Inferior parietal cortex (tissue), 1 donor: ENCODE results near the gene NCKAP5L.
"Not testable (repeated sequence)": the region's sequence is repeated elsewhere in the genome, so short reads cannot be mapped to it uniquely, and the experiment has no call there.

Source experiments
- DNase-seq: peaks from one replicate; pipeline ENCODE4 v3.0.0-alpha.2; 2016; ENCODE audit errors: extremely low spot score

The NCKAP5L gene

DNA sequence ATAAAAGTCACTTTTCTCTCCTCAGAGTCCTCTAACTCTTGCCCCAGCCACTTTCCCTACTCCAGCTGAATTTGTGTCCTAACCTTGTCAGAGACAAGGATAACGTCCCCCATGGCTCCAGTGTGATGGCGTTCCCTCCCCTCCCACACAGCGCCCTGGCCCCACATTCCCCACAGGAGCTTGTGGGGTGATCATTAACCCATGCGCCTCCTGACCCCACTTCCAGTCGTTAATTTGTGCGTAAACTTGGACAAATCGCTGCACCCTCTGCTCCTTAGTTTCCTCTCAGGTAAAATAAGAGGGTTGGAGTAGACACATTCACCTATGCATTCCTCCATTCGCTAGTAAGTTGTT lies 37.5 kb upstream of the NCKAP5L start:
- no peak for DNase-seq

DNA sequence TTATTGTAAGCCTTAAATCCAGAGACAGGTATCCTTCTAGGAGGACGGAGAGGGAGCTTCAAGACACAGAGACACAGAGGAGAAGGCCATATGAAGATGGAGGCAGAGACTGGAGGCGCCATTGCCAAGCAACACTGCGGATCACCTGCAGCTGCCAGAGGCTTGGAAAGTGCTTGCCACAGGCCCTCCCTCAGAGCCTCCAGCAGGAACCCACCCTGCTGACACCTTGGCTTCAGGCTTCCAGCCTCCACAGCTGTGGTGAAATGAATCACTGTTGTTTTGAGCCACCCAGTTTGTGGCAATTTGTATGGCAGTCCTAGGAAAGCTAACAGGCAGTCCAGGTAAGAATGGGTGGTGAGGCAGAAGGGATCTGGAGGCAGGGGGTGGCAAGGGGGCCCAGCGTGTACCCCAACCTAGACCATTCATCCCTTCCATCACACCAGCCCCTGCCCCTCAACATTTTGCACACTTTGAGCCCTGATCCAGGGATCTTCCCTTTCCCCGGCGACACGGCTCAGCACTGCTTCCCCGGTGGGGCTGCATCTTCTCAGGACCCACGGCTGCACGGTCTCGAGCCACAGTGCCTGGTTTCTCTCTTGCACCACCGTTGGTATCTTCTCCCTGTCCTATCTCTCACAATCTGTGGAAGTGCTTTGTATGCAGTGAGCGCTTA lies 37.0 kb upstream of the NCKAP5L start:
- DNase-seq = no peak

DNA sequence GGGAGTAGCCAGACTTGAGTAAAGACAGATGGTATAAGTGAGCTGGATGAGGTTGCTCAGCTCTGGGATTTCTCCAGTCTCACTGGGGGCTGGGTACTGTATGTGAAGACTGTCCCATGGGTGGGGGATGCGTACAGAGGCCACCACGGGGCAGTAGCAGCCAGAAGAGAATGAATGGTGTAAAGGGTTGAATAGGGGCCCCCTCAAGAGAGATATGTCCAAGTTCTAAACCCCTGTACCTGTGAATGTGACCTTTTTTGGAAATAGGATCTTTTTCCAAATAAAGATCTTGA lies 36.5 kb upstream of the NCKAP5L start:
- DNase-seq = no peak

DNA sequence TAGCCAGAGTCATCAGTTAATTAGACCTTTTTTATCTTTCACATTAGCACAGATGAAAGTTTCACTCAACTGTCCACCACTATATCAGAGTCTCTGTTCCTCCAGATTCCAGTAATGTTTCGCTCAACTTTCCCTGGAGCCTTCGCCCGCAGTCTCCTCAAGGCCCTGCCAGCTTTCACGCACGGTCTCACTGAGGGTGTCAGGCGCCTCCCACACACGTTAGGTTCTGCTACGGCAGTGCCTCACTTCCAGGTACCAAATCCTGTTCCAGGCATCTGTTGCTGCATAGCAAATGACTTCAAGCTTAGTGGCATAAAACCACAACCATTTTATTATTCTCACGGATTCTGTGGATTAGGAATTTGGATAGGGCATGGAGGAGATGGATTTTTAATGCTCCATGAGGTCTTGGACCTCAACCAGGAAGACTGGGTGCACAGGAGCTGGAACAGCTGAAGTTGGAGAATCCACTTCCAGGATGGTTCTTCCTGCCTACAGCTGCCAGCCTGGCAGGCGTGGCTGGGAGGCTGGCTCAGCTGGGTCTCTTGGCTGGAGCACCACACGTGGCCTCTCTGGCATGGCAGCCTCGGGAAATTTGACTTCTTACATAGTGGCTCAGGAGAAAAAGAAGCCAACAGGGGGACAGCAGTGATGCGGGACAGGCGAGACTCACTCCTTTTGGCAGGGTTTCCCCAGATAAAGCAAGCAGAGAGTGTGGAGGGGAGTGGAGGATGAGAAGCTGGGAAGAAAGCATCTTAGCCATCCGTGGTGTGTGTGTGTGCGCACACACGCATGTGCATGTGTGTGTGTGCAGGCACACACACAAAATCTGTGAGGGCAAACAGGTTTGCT lies 36.0 kb upstream of the NCKAP5L start:
- no peak for DNase-seq

- not testable (repeated sequence) for DNase-seq
Observed at GRCh38 chr12:49860921-49861320, 32.7 kb upstream of the NCKAP5L start.

- DNase-seq = not testable (repeated sequence)
Observed at GRCh38 chr12:49855890-49856289, 27.7 kb upstream of the NCKAP5L start.

- no peak for DNase-seq
Observed at GRCh38 chr12:49854976-49855375, 26.8 kb upstream of the NCKAP5L start.

- DNase-seq = no peak
Observed at GRCh38 chr12:49853671-49854070, 25.5 kb upstream of the NCKAP5L start.

DNA sequence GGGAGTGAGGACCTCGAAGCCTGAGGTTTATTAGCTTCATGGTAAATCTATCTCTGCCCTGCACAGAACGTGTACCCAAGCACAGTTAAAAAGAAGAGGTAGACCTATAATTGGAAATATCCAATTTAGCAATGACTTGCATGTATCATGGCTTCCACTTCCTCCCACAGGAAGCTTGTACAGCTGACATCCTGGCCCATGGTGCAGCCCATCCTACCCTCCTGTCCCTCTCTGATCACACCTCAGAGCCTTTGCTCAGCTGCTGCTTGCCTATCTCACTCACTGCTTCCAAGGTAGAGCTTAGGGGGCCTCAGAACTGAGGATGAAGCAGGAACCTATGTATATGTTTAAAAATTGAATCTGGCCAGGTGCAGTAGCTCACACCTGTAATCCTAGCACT lies 18.9 kb upstream of the NCKAP5L start:
- DNase-seq = no peak

GRCh38 chr12:49846032-49846431 lies 17.8 kb upstream of the NCKAP5L start:
- no peak for DNase-seq

GRCh38 chr12:49843876-49844437 lies 15.7 kb upstream of the NCKAP5L start:
- no peak for DNase-seq

GRCh38 chr12:49843411-49843810 lies 15.2 kb upstream of the NCKAP5L start:
- DNase-seq = no peak

DNA sequence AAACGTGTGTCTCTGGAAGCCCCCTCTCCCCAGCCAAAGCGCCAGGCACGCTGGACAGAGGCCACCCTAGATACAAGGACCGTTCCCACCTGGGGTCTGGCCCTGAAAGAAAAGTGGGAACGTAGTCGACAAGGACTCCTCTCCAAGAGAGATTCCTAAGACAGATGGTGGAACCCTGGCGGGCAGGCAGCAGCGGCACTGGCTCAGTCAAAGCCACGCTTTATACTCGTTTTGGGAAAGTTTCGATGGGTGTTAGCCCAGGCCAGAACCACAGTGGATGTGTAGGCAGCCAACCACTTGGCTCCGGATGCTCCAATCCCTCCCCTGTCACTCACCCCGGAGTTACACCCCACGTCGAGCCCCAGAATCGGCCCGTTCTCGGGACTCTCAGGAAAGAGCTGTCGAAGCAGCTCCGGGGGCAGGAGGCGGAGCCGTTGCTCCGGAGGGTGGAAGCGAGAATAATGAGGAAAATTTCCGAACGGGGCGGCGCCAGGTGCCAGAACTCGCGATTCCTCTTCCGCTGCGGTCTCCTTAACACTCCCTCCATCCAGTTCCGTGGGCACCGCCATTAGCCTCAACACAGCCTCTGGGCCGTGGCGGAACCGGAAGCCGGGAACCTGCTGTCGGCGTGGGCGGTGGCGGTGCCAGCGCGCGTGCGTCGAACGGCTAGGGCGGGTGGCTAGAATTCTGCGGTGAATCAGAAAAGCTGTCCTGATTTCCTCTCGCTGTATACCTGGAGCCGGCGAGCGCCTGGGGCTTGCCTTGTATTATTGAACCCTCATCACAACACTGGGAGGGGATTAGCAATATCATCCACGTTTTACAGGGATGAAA lies 14.5 kb upstream of the NCKAP5L start, which contains the start of gene BCDIN3D:
Gene BCDIN3D, minus strand, starts transcription at position 588 of the 834 bp plus-strand sequence. Its CDS starts 19 bp downstream, at position 569.
- peak; percentile 90 for DNase-seq

GRCh38 chr12:49838973-49839633 lies 10.9 kb upstream of the NCKAP5L start:
- DNase-seq = peak; percentile 61

GRCh38 chr12:49832836-49833421 lies 4.7 kb upstream of the NCKAP5L start:
- DNase-seq = no peak

DNA sequence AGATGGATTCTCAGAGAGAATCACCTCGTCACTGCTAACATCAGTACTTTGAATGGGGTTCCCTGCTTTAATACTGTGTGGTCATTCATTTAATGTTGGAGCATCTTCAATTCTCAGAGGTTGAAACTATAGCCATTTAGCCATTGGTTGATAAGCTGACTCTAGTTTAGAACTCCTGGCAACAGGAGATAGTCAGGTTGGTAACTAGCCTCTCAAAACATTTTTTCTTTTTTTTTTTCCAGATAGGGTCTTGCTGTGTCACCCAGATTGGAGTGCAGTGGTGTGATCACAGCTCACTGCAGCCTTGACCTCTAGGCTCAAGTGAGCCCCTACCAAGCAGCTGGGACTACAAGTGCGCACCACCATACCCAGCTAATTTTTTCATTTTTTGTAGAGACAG lies 3.5 kb upstream of the NCKAP5L start:
- no peak for DNase-seq

GRCh38 chr12:49827401-49828099 lies 663 bp downstream of the NCKAP5L start:
- DNase-seq = peak; percentile 65

- no peak for DNase-seq
Observed at GRCh38 chr12:49827051-49827400, 1.2 kb downstream of the NCKAP5L start.

DNA sequence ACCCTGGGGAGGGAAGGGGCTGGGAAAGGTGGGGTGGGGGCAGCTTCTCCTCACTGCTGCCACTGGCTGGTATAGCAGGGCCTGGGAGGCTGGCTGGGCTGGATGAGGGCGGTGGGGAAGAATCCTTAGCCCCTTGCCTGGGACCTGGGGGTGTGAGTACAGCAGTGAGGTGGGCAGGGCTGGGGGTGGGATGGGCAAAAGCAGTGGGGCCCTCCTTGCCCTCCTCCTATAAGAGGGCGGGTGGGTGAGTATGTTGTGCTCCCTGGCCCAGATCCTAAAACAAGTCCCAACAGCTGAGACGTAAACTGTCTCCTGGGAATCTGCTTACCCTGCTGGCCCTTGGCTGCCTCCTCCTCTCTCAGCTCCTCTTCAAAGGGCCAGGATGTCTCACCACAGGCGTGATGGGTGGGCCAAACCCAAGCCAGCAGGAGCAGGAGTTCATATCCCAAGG lies 2.2 kb downstream of the NCKAP5L start:
- DNase-seq = no peak

- DNase-seq = no peak
Observed at GRCh38 chr12:49825360-49825970, 2.7 kb downstream of the NCKAP5L start.
